IPS-11a (cell line): Measurements from ENCODE around the gene DENND1C.
"Not testable (repeated sequence)": the region's sequence is repeated elsewhere in the genome, so short reads cannot be mapped to it uniquely, and the experiment has no call there.

Source experiments
- H3K4me3 ChIP-seq: one replicate; pipeline ENCODE4 v1.5.1; 2013; ENCODE audit warnings: low read depth, low read length, control low read depth

DENND1C gene

DNA sequence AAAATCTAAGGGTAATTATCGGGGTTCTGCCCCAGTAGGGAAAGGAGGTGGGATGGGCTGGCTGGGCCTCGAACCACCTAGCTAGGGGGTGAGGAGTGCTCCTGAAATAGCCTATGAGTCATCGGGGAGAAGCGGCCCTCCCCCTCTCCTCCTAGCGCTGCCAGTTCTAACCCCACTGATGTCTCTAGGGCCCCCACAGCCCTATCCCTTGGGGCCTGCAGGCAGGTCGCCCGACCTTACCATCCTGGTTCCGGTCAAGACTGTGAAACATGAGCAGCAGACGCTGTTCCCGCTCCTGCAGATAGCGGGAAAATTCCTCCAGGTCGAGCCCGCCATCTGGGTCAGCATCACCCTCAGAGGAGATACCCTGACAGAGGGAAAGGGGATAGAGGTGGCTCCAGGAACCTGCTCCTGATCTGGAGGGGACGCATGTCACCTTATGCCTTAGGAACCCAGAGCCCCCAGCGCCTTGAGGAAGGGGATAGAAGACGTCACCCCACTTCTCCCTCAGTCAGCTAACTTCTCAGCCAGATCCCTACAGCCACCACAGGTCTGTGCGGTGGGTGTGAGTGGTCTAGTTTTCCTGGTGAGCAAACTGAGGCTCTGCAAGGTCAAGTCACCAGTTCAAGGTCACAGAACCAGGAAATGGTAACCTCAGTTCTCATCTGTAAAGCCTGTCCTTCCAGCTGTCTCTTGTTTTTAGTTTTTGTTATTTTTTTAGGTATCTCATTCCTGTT is 23.5 kb downstream of the DENND1C start:
- no peak overlapping the region for H3K4me3 ChIP-seq

DNA sequence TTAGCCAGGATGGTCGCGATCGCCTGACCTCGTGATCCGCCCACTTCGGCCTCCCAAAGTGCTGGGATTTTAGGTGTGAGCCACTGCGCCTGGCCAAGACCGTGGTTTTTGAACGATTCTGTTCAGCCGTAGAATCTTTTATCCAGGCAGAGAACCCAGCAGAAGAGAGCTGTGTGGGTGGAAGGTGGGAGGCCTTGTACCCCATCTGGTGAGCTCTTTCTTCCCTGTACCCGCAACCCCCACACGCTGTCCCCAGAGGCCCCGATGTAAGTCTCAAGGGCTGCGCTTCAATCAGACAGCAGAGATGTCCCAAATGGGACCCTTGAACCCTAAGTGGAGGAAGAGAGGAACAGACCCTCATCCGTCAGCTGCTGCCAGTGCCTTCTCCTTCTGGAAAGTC is 25.7 kb downstream of the DENND1C start:
- H3K4me3 ChIP-seq = no peak overlapping the region

- H3K4me3 ChIP-seq = no peak overlapping the region
Measured at GRCh38 chr19:6453951-6454565, 27.5 kb downstream of the DENND1C start.

DNA sequence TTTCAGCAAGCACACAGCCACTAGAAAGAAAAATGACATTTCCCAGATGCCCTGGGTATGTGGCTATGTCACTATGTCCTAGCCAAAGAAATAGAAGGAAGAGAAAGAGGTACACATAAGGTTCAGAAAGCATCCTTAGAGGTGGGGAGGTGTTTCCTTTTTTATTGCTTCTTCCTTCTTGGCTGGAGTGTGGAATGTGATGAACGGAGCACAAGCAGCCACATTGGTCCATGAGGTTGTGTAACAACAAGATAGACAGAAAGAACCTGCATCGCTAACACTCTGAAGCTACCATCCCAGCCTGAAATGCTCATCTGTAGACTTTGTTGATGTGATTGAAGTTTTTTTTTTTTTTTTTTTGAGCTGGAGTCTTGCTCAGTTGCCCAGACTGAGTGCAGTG is 28.7 kb downstream of the DENND1C start:
- H3K4me3 ChIP-seq = no peak overlapping the region

- H3K4me3 ChIP-seq = no peak overlapping the region
Measured at GRCh38 chr19:6452223-6452614, 29.4 kb downstream of the DENND1C start.

GRCh38 chr19:6451583-6452222 is 29.9 kb downstream of the DENND1C start:
- H3K4me3 ChIP-seq = no peak overlapping the region

DNA sequence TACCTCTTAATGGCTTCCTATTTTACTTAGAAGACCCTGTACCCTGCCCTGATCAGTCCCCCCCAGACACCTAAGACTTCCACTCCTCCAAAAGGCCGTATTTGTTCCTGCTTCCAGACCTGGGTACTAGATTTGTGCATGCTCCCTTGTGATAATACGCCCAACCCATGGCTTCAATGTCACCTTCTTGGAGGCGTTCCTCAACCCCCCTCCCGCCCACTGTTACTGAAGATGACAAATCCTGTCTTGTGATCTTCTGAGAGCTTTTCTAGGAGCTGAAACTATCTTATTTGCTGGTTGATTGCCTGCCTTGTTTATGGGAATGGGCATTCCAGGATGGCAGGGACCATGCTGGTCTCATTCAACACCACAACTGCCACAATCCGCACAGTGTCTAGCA is 31.4 kb downstream of the DENND1C start:
- no peak overlapping the region for H3K4me3 ChIP-seq

- H3K4me3 ChIP-seq = no peak overlapping the region
Measured at GRCh38 chr19:6448045-6448444, 33.5 kb downstream of the DENND1C start.

GRCh38 chr19:6446452-6446851 is 35.1 kb downstream of the DENND1C start:
- H3K4me3 ChIP-seq = no peak overlapping the region

- H3K4me3 ChIP-seq = no peak overlapping the region
Measured at GRCh38 chr19:6443986-6444385, 37.6 kb downstream of the DENND1C start.

DNA sequence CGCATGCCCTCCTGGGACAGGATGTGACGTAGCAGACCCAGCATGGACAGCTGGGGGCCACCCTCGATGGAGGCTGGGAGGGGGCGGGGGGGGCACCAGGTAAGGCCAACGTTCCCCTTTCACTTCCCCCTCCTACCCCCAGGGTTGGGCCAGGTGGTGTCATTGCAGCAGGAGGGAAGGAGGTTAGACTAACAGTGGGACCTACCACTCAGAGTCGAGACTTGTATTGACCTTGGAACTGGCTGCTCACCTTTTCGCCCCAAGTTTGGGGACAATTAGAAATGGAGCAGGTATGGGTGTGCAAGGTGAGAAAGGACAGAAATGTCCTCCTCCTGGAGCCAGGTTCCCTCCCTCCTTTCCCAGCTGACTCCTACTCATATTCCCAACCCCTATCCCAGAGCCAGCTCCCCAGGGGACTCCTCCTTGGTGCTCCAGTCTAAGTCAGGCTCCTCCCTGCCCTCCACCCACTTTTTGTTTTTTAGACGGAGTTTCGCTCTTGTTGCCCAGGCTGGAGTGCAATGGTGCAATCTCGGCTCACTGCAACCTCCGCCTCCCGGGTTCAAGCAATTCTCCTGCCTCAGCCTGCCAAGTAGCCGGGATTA is 39.4 kb downstream of the DENND1C start:
- no peak overlapping the region for H3K4me3 ChIP-seq

DNA sequence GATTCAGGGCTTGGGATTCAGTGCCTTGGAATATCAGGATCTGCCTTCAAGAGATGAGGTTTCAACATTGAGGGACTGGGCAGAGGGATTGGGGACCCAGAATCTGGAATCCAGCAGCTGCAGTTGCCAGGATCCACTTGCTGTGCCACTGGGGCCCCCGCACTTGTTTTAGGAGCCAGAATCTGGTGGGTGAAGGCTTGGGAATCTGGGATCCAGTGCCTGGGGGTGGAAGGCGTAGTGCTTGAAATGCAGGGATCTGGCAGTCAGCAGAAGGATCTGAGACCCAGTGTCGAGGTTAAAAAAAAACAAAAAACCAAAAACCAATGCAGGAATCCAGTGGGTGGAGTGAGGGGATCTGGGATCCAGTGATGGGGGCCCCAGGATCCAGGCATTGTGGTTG is 40.7 kb downstream of the DENND1C start:
- no peak overlapping the region for H3K4me3 ChIP-seq

DNA sequence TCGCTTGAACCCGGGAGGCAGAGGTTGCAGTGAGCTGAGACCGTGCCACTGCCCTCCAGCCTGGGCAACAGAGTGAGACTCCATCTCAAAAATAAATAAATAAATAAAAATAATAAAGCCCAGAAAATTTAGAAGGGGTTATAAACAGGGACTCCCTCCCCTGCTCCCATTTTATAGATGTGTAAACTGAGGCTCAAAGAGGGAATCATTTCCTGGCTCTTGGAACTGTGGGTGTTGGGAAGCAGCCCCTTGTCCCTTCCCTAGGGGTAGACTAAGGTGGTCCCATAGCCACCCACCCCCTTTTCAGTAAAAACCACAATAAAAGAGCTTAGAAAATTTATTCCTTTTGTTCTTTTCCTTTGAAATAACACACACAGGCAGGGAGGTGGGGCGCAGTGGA is 41.8 kb downstream of the DENND1C start:
- H3K4me3 ChIP-seq = no peak overlapping the region

DNA sequence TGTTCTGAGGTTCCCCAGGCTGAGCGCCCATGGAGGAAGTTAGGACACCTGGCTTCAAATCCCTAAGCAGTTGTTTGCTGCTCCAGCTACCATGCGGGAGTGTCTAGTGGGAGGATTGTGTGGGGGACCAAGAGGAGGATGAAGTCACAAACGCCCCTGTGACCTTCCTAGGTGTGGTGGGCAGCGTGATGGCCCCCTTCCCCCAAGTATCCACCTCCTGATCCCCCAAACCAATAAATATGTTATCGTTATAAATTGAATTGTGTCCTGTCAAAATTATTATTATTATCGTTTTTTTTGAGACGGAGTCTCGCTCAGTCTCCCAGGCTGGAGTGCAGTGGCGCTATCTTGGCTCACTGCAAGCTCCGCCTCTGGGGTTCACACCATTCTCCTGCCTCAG is 47.9 kb downstream of the DENND1C start, which contains the start of gene SLC25A41:
Gene SLC25A41, minus strand, starts transcription at position 101 of the 400 bp plus-strand sequence. Its CDS starts 70 bp downstream, at position 31.
- H3K4me3 ChIP-seq = no peak within 1 kb of the TSS

GRCh38 chr19:6433165-6433564 is 48.4 kb downstream of the DENND1C start:
- H3K4me3 ChIP-seq = no peak overlapping the region

DNA sequence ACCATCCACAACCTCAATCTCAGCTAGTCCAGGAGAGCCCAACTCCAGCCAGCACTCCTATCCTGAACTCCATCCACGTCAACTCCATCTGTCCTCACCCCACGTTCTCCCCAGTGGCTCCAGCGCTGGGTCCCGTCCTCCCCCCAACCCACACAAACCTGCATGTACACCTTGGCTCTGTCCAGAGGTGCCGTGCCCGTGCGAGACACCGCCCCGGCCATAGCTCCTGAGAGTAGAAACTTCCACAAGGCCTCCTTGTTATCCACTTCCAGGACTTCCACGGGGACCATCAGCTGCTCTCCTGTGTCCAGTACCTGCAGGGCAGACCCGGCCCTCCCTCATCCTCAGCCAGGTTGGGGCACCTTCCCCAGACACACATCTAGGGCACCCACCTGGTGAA is 49.7 kb downstream of the DENND1C start:
- H3K4me3 ChIP-seq = no peak overlapping the region

DNA sequence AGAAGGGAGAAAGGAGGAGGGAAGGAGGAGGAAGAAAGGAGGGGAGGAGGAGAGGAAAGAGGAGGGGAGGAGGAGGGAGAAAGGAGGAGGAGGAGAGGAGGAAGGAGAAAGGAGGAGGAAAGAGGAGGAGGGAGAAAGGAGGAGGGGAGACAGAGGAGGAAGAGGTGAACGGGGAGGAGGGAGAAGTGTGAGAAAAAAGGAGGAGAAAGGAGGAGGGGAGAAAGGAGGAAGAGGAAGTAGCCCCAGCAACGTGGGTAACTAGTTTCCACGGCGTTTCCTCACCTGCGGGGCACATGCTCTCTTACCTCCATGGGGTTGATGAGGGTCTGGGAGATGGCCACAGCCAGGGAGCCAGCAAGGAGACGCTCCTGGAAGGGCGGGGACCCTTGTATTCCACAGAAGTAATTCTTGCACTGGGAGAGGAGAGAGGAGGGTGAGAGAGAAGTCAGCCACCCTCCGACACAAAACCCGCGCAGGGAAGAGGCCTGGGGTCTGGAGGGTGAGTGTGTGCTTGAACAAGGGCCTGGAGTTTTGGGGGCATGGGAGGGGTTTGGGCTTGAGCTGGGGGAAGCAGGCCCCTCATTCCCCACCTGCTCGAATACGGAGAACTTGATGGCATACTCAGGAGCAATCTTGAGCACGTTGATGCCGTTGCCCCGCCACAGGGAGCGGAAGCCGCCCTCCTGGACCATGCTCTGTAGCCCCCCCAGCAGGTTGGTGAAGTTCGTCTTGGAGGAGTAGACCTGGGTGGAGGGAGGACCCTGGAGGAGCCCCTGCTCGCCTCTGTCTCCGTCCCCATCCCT is 52.0 kb downstream of the DENND1C start:
- H3K4me3 ChIP-seq = no peak overlapping the region

- not testable (repeated sequence) for H3K4me3 ChIP-seq
Measured at GRCh38 chr19:6428692-6429418, 52.7 kb downstream of the DENND1C start.

GRCh38 chr19:6427131-6427530 is 54.5 kb downstream of the DENND1C start:
- H3K4me3 ChIP-seq = no peak overlapping the region
